CD4-positive, CD25-positive, alpha-beta regulatory T cell (primary cell): ENCODE results near the gene LBHD2. TPM values are rescaled to one million over a fixed set of nuclear protein-coding genes. Genes with fewer than 3 reads are reported as not detected.

ENCODE experiments used
- ATAC-seq, 2 donors: fragments of 150-1000 bp; cut with Tn5 transposase; one replicate each; pipeline ENCODE4 v1.10.0; 2021; ENCODE audit warnings: low read depth in 2 of 2, moderate number of reproducible peaks in 2 of 2, moderate library complexity in 1 of 2
- DNase-seq, 3 donors: peaks; one replicate each; pipeline versions ENCODE4 v3.0.0 to v3.0.0-alpha.2; 2012 to 2022; ENCODE audit warnings: mixed read lengths in 1 of 3
- H3K27ac ChIP-seq: one replicate; pipeline ENCODE4 v1.7.0; 2013; ENCODE audit warnings: mild to moderate bottlenecking, low read length; ENCODE audit not compliant: insufficient read depth, poor library complexity, severe bottlenecking
- H3K27me3 ChIP-seq: one replicate; pipeline ENCODE4 v1.7.0; 2013; ENCODE audit warnings: low read length; ENCODE audit not compliant: control insufficient read depth, insufficient read depth
- H3K36me3 ChIP-seq: one replicate; pipeline ENCODE4 v1.7.0; 2013; ENCODE audit warnings: mild to moderate bottlenecking, low read length, moderate library complexity; ENCODE audit not compliant: control insufficient read depth, insufficient read depth
- H3K4me1 ChIP-seq: 2 replicates; pipeline ENCODE4 v1.7.0; 2013; ENCODE audit warnings: mild to moderate bottlenecking, low read length; ENCODE audit not compliant: insufficient read depth, control insufficient read depth, poor library complexity, severe bottlenecking
- H3K4me3 ChIP-seq: one replicate; pipeline ENCODE4 v1.7.0; 2013; ENCODE audit warnings: low read depth, mild to moderate bottlenecking, low read length, moderate library complexity
- H3K9me3 ChIP-seq, 2 experiments: 1 replicate in 1 of 2; 2 replicates in 1 of 2; pipeline ENCODE4 v1.7.0; 2013; ENCODE audit warnings: low read length in 2 of 2, mild to moderate bottlenecking in 1 of 2, moderate library complexity in 1 of 2; ENCODE audit not compliant: control insufficient read depth in 2 of 2
- H3K27ac Mint-ChIP-seq, 3 donors: one replicate each; pipeline ENCODE4 v1.8.0; 2020 to 2022; ENCODE audit warnings: mild to moderate bottlenecking in 3 of 3, mixed read lengths in 3 of 3, moderate library complexity in 2 of 3
- H3K27me3 Mint-ChIP-seq: one replicate; pipeline ENCODE4 v1.8.0; 2022; ENCODE audit warnings: mild to moderate bottlenecking, mixed read lengths
- H3K36me3 Mint-ChIP-seq: one replicate; pipeline ENCODE4 v1.8.0; 2020; ENCODE audit warnings: mixed read lengths
- H3K4me1 Mint-ChIP-seq, 4 donors: one replicate each; pipeline ENCODE4 v1.8.0; 2020 to 2022; ENCODE audit warnings: mixed read lengths in 4 of 4, mild to moderate bottlenecking in 1 of 4
- H3K4me3 Mint-ChIP-seq, 4 donors: one replicate each; pipeline ENCODE4 v1.8.0; 2020 to 2022; ENCODE audit warnings: mild to moderate bottlenecking in 4 of 4, mixed read lengths in 4 of 4, moderate library complexity in 3 of 4
- H3K9me3 Mint-ChIP-seq, 7 donors: one replicate each; pipeline ENCODE4 v1.8.0; 2020 to 2022; ENCODE audit warnings: mixed read lengths in 7 of 7, mild to moderate bottlenecking in 3 of 7, moderate library complexity in 2 of 7
- polyA plus RNA-seq, 4 donors: library from polyadenylated mRNA; unstranded; fragments of 300-500 nt; fragmentation: Illumina TruSeq; gene quantifications; one replicate each; pipeline ENCODE4 v1.2.3, GENCODE V29; 2021
- total RNA-seq: library from RNA; stranded (reverse); gene quantifications from one replicate; pipeline ENCODE4 v1.2.3, GENCODE V29; 2022

Gene LBHD2
- total and polyA plus RNA-seq, 5 donors from 2014 or later, result not detected

GRCh38 chr14:103137689-103138300 is 53.8 kb downstream of the LBHD2 start:
- peaks cover 4% of the 10 kb centered on the region for H3K4me1 ChIP-seq
- H3K4me1 Mint-ChIP-seq, result peaks cover 0 to 8% (median 6%) of the 10 kb centered on the region in 4 donors
- ATAC-seq (no peak), DNase-seq (no peak)
- H3K27me3 Mint-ChIP-seq, result peaks cover 15% of the 10 kb centered on the region
- no peak overlapping the region for H3K27ac Mint-ChIP-seq
- H3K36me3 ChIP-seq, result no peaks in the 10 kb centered on the region
- H3K9me3 Mint-ChIP-seq, result peaks cover 0 to 2% (median 0%) of the 10 kb centered on the region in 7 donors
- no peaks in the 10 kb centered on the region for H3K36me3 Mint-ChIP-seq
- no peak overlapping the region for H3K4me3 Mint-ChIP-seq
- H3K27ac ChIP-seq, result no peak overlapping the region
- H3K27me3 ChIP-seq, result peaks cover 5% of the 10 kb centered on the region
- H3K4me3 ChIP-seq, result no peak overlapping the region
- no peaks in the 10 kb centered on the region for H3K9me3 ChIP-seq

- H3K4me3 ChIP-seq, result no peak overlapping the region
- no peak for DNase-seq
- H3K27me3 ChIP-seq, result peaks cover 5% of the 10 kb centered on the region
- Mint-ChIP-seq H3K27ac (no peak overlapping the region), H3K4me1 (peaks cover 0 to 8% (median 6%) of the 10 kb centered on the region in 4 donors), H3K27me3 (peaks cover 17% of the 10 kb centered on the region), H3K36me3 (no peaks in the 10 kb centered on the region), H3K9me3 (peaks cover 0 to 2% (median 0%) of the 10 kb centered on the region in 7 donors), H3K4me3 (no peak overlapping the region)
- no peak overlapping the region for H3K27ac ChIP-seq
- no peak for ATAC-seq
- H3K4me1 ChIP-seq, result peaks cover 4% of the 10 kb centered on the region
- H3K36me3 ChIP-seq, result no peaks in the 10 kb centered on the region
- H3K9me3 ChIP-seq, result no peaks in the 10 kb centered on the region
Measured at GRCh38 chr14:103138301-103139131, 54.5 kb downstream of the LBHD2 start.

GRCh38 chr14:103139132-103140025 is 55.4 kb downstream of the LBHD2 start:
- H3K36me3 ChIP-seq, result no peaks in the 10 kb centered on the region
- peaks cover 20% of the 10 kb centered on the region for H3K27me3 Mint-ChIP-seq
- peak overlapping the region in 1 of 4 donors; percentile 52 for H3K4me3 Mint-ChIP-seq

More at GRCh38 chr14:103139132-103140025, 55.4 kb downstream of the LBHD2 start:
- ATAC-seq (no peak), DNase-seq (no peak)
- no peak overlapping the region for H3K27ac ChIP-seq
- H3K4me1 Mint-ChIP-seq, result peaks cover 0 to 8% (median 6%) of the 10 kb centered on the region in 4 donors
- H3K4me3 ChIP-seq, result no peak overlapping the region
- H3K27me3 ChIP-seq, result peaks cover 5% of the 10 kb centered on the region
- H3K9me3 ChIP-seq, result no peaks in the 10 kb centered on the region
- H3K9me3 Mint-ChIP-seq, result peaks cover 0 to 2% (median 0%) of the 10 kb centered on the region in 7 donors
- no peak overlapping the region for H3K27ac Mint-ChIP-seq
- H3K36me3 Mint-ChIP-seq, result no peaks in the 10 kb centered on the region
- peaks cover 4% of the 10 kb centered on the region for H3K4me1 ChIP-seq

Other genes starting within 250 kb of the LBHD2 start
- 0.86 TPM for gene AMN, start 161.5 kb upstream of the LBHD2 start, total RNA-seq
- gene AMN, start 161.5 kb upstream of the LBHD2 start, polyA plus RNA-seq, result 1 to 10 TPM in 1 of 4 donors, under 1 TPM in 2, not detected in 1; 0.24 to 2.2 (median 0.46) TPM
- 19.2 TPM for gene CDC42BPB, start 26.7 kb upstream of the LBHD2 start, total RNA-seq
- gene CDC42BPB, start 26.7 kb upstream of the LBHD2 start, polyA plus RNA-seq, result under 1 TPM; 0.08 to 0.91 (median 0.36) TPM
- gene EXOC3L4, start 10.5 kb downstream of the LBHD2 start, total RNA-seq, result not detected
- not detected for gene EXOC3L4, start 10.5 kb downstream of the LBHD2 start, polyA plus RNA-seq
- 0.64 TPM for gene TNFAIP2, start 39.3 kb downstream of the LBHD2 start, total RNA-seq
- not detected for gene TNFAIP2, start 39.3 kb downstream of the LBHD2 start, polyA plus RNA-seq